H1 (cell line): ENCODE measurements around the gene DNMT3B. TPM values are rescaled to one million over a fixed set of nuclear protein-coding genes. Genes with fewer than 3 reads are reported as not detected.

Experiments
- CTCF ChIA-PET: fragments of 300-600 bp; sonication (Branson Sonifier 250); formaldehyde crosslinking; loops from one replicate; lab custom pipeline; 2021; ENCODE audit not compliant: partially characterized antibody; lab: Charles Lee
- POLR2A ChIA-PET: fragments of 300-600 bp; sonication (Branson Sonifier 250); formaldehyde crosslinking; loops from one replicate; lab custom pipeline; 2021; ENCODE audit warnings: inconsistent platforms; ENCODE audit not compliant: partially characterized antibody; lab: Charles Lee
- DNase-seq, 2 experiments: peaks; one replicate each; pipeline versions ENCODE4 v3.0.0 to v3.0.0-alpha.2; 2010 to 2022; ENCODE audit warnings: low spot score in 2 of 2, low read depth in 1 of 2, mixed read lengths in 1 of 2
- FAIRE-seq: peaks from 2 replicates; lab custom pipeline; 2011; peaks lifted over from hg19 to GRCh38; lab: Jason Lieb, UNC
- H2AFZ ChIP-seq: 2 replicates; pipeline ENCODE4 v1.8.1; 2012; ENCODE audit warnings: low read length, inconsistent platforms
- H2AK5ac ChIP-seq: 2 replicates; pipeline ENCODE4 v1.6.1; 2013; ENCODE audit warnings: low read depth, low read length
- H2BK120ac ChIP-seq: replicated peaks from 2 replicates; pipeline ENCODE3; 2013; ENCODE audit warnings: low read depth, low read length, inconsistent platforms
- H2BK12ac ChIP-seq: 2 replicates; pipeline ENCODE4 v1.6.1; 2013; ENCODE audit warnings: low read depth, low read length
- H2BK15ac ChIP-seq: 2 replicates; pipeline ENCODE4 v1.6.1; 2013; ENCODE audit warnings: low read length
- H2BK20ac ChIP-seq: 2 replicates; pipeline ENCODE4 v1.6.1; 2013; ENCODE audit warnings: low read length
- H2BK5ac ChIP-seq: 2 replicates; pipeline ENCODE4 v1.6.1; 2013; ENCODE audit warnings: low read depth, low read length
- H3K14ac ChIP-seq: 2 replicates; pipeline ENCODE4 v1.6.1; 2013; ENCODE audit warnings: inconsistent platforms; ENCODE audit not compliant: insufficient read length
- H3K18ac ChIP-seq: 2 replicates; pipeline ENCODE4 v1.6.1; 2013; ENCODE audit warnings: low read length; ENCODE audit errors: extremely low read depth
- H3K23ac ChIP-seq: 2 replicates; pipeline ENCODE4 v1.6.1; 2013; ENCODE audit warnings: inconsistent platforms; ENCODE audit not compliant: insufficient read length
- H3K23me2 ChIP-seq: 2 replicates; pipeline ENCODE4 v1.6.1; 2013; ENCODE audit warnings: low read depth, low read length
- H3K27ac ChIP-seq: 2 replicates; pipeline ENCODE4 v1.6.1; 2011; ENCODE audit warnings: low read depth, low read length, inconsistent platforms
- H3K27me3 ChIP-seq, 4 experiments: replicated peaks in 1 of 4; 1 replicate in 1 of 4; 2 replicates in 3 of 4; pipeline versions ENCODE4 v1.6.1 to v1.8.1; 2011 to 2013; ENCODE audit warnings: low read length in 3 of 4, mild to moderate bottlenecking in 3 of 4, inconsistent platforms in 2 of 4, mixed read lengths in 2 of 4, moderate library complexity in 1 of 4; ENCODE audit not compliant: control insufficient read depth in 3 of 4, insufficient read depth in 3 of 4; ENCODE audit errors: extremely low read depth in 1 of 4
- H3K36me3 ChIP-seq, 4 experiments: 2 replicates each; pipeline versions ENCODE4 v1.6.1 to v1.8.1; 2011 to 2013; ENCODE audit warnings: mild to moderate bottlenecking in 4 of 4, low read length in 3 of 4, moderate library complexity in 2 of 4, control low read depth in 1 of 4, inconsistent platforms in 1 of 4; ENCODE audit not compliant: insufficient read depth in 4 of 4, control insufficient read depth in 2 of 4
- H3K4ac ChIP-seq: replicated peaks from 2 replicates; pipeline ENCODE3; 2013; ENCODE audit warnings: low read length, low read depth, mixed read lengths, inconsistent platforms; ENCODE audit not compliant: insufficient read length
- H3K4me1 ChIP-seq, 4 experiments: replicated peaks in 1 of 4; 1 replicate in 1 of 4; 2 replicates in 3 of 4; pipeline versions ENCODE4 v1.6.1 to v1.8.1; 2011 to 2013; ENCODE audit warnings: low read length in 3 of 4, inconsistent platforms in 2 of 4, mixed read lengths in 1 of 4; ENCODE audit not compliant: insufficient read depth in 4 of 4, control insufficient read depth in 3 of 4
- H3K4me2 ChIP-seq, 2 experiments: 2 replicates each; pipeline versions ENCODE4 v1.6.1 to v1.8.1; 2011 to 2013; ENCODE audit warnings: low read depth in 2 of 2, low read length in 2 of 2, control low read depth in 1 of 2, inconsistent platforms in 1 of 2, mild to moderate bottlenecking in 1 of 2; ENCODE audit not compliant: insufficient read depth in 1 of 2
- H3K4me3 ChIP-seq, 4 experiments: fragments of 200-600, 300-600 bp in 1 of 4; sonication (generic), shearing (Covaris generic), sonication (Bioruptor Twin) in 1 of 4; 2 replicates each; pipeline versions ENCODE4 v1.5.1 to v1.8.1; 2011 to 2016; ENCODE audit warnings: low read length in 4 of 4, low read depth in 3 of 4, control low read depth in 2 of 4, inconsistent platforms in 2 of 4, mild to moderate bottlenecking in 2 of 4, mixed read lengths in 1 of 4, moderate library complexity in 1 of 4; ENCODE audit not compliant: insufficient read depth in 2 of 4; ENCODE audit errors: extremely low read depth in 1 of 4
- H3K56ac ChIP-seq: replicated peaks from 2 replicates; pipeline ENCODE3; 2013; ENCODE audit warnings: low read depth, mild to moderate bottlenecking, mixed read lengths, low read length, inconsistent platforms; ENCODE audit not compliant: insufficient read length
- H3K79me1 ChIP-seq: 2 replicates; pipeline ENCODE4 v1.6.1; 2013; ENCODE audit warnings: low read depth, low read length, control low read depth
- H3K79me2 ChIP-seq, 2 experiments: 2 replicates each; pipeline versions ENCODE4 v1.6.1 to v1.8.1; 2012 to 2013; ENCODE audit warnings: low read length in 2 of 2, mild to moderate bottlenecking in 2 of 2, inconsistent platforms in 1 of 2; ENCODE audit not compliant: insufficient read depth in 2 of 2, control insufficient read depth in 1 of 2
- H3K9ac ChIP-seq, 4 experiments: replicated peaks in 1 of 4; 1 replicate in 1 of 4; 2 replicates in 3 of 4; pipeline versions ENCODE4 v1.6.1 to v1.8.1; 2011 to 2013; ENCODE audit warnings: low read depth in 3 of 4, low read length in 3 of 4, control low read depth in 2 of 4, mild to moderate bottlenecking in 2 of 4, moderate library complexity in 2 of 4, inconsistent platforms in 1 of 4; ENCODE audit errors: extremely low read depth in 1 of 4
- H3K9me3 ChIP-seq, 2 experiments: 2 replicates each; pipeline versions ENCODE4 v1.6.1 to v1.8.1; 2012 to 2013; ENCODE audit warnings: mild to moderate bottlenecking in 2 of 2, moderate library complexity in 2 of 2, control low read depth in 1 of 2, inconsistent platforms in 1 of 2, low read depth in 1 of 2, low read length in 1 of 2, mixed read lengths in 1 of 2; ENCODE audit not compliant: insufficient read depth in 2 of 2
- H4K20me1 ChIP-seq, 2 experiments: replicated peaks in 1 of 2; 2 replicates each; pipeline versions ENCODE3 to v1.8.1; 2011 to 2013; ENCODE audit warnings: inconsistent platforms in 2 of 2, low read length in 2 of 2, mild to moderate bottlenecking in 1 of 2; ENCODE audit not compliant: insufficient read depth in 2 of 2, control insufficient read depth in 1 of 2
- H4K5ac ChIP-seq: 2 replicates; pipeline ENCODE4 v1.6.1; 2013; ENCODE audit warnings: low read length, low read depth, mixed read lengths, inconsistent platforms; ENCODE audit not compliant: insufficient read length
- H4K8ac ChIP-seq: 2 replicates; pipeline ENCODE4 v1.8.0; 2013; ENCODE audit warnings: mild to moderate bottlenecking, moderate library complexity, low read length, inconsistent platforms; ENCODE audit not compliant: insufficient read depth; ENCODE audit errors: extremely low read depth
- H4K91ac ChIP-seq: replicated peaks from 2 replicates; pipeline ENCODE3; 2013; ENCODE audit warnings: low read length, mixed read lengths, inconsistent platforms; ENCODE audit not compliant: insufficient read length
- ATF3 ChIP-seq: IDR thresholded peaks from 2 replicates; pipeline ENCODE4 v1.6.1; 2011; ENCODE audit warnings: low read depth, mild to moderate bottlenecking, low read length; ENCODE audit not compliant: insufficient read depth
- CHD1 ChIP-seq: IDR thresholded peaks from 2 replicates; pipeline ENCODE4 v1.6.1; 2012; ENCODE audit warnings: low read depth, low read length, improper control_type of control experiment
- GABPA ChIP-seq: IDR thresholded peaks from 2 replicates; pipeline ENCODE4 v1.6.1; 2011; ENCODE audit warnings: mild to moderate bottlenecking, low read length, moderate library complexity, borderline replicate concordance; ENCODE audit not compliant: insufficient read depth
- HDAC2 ChIP-seq, 2 experiments: fragments of 300-600 bp in 1 of 2; sonication (generic) in 1 of 2; IDR thresholded peaks; 2 replicates each; pipeline ENCODE4 v1.6.1; 2011 to 2012; ENCODE audit warnings: low read depth in 2 of 2, low read length in 2 of 2, mild to moderate bottlenecking in 2 of 2, moderate library complexity in 2 of 2, borderline replicate concordance in 1 of 2, inconsistent platforms in 1 of 2
- POLR2A ChIP-seq, 2 experiments: IDR thresholded peaks; 1 replicate in 1 of 2; 2 replicates in 1 of 2; pipeline ENCODE4 v1.6.1; 2011; ENCODE audit warnings: low read depth in 2 of 2, low read length in 2 of 2, mild to moderate bottlenecking in 2 of 2; ENCODE audit errors: control extremely low read depth in 1 of 2
- SAP30 ChIP-seq: fragments of 300-600 bp; sonication (generic); IDR thresholded peaks from 2 replicates; pipeline ENCODE4 v1.7.1; 2012; ENCODE audit warnings: low read length, moderate library complexity, mild to moderate bottlenecking, inconsistent platforms; ENCODE audit not compliant: insufficient read depth, insufficient replicate concordance
- SIN3A ChIP-seq, 2 experiments: IDR thresholded peaks in 1 of 2; conservative IDR thresholded peaks in 1 of 2; 2 replicates each; pipeline ENCODE4 v1.6.1; 2011 to 2012; ENCODE audit warnings: low read length in 2 of 2, improper control_type of control experiment in 1 of 2, low read depth in 1 of 2, mild to moderate bottlenecking in 1 of 2
- TAF1 ChIP-seq: IDR thresholded peaks from 2 replicates; pipeline ENCODE4 v1.6.1; 2011; ENCODE audit warnings: mild to moderate bottlenecking, low read depth, low read length
- TAF7 ChIP-seq: optimal IDR thresholded peaks from 2 replicates; pipeline ENCODE3; 2011; ENCODE audit warnings: low read depth, mild to moderate bottlenecking, inconsistent platforms, low read length, moderate library complexity, borderline replicate concordance
- WGBS, 2 experiments: shearing (Covaris generic) in 1 of 2; methylation state at CpG; one replicate each; pipeline versions ENCODE4 v1.1.6 to v1.1.7; 2013 to 2015; ENCODE audit warnings: low lambda C conversion rate in 2 of 2, mixed read lengths in 2 of 2, inconsistent platforms in 1 of 2, low coverage in 1 of 2, missing lambda C conversion rate in 1 of 2; ENCODE audit not compliant: insufficient replicate concordance in 2 of 2, insufficient coverage in 1 of 2, insufficient read length in 1 of 2; ENCODE audit errors: extremely low coverage in 1 of 2, missing lambda C conversion rate in 1 of 2; 5-methylcytosine and 5-hydroxymethylcytosine counted together
- polyA plus RNA-seq, 7 experiments: library from polyadenylated mRNA; depleted of rRNA in 3 of 7; stranded (reverse) in 5 of 7; unstranded in 2 of 7; fragments of >200 nt in 5 of 7; fragments of 200-250 nt in 2 of 7; gene quantifications; 1 replicate in 5 of 7; 2 replicates in 1 of 7; 4 replicates in 1 of 7; pipeline versions ENCODE4 v1.2.1 to v1.2.3, GENCODE V29; 2011 to 2013; ENCODE audit warnings: missing spikeins in 2 of 7, mixed read lengths in 2 of 7
- total RNA-seq: library from RNA; stranded (reverse); fragmentation: NEBNext Ultra II Directional; extraction: Animal tissue kit (Norgen Biotek cat#: 25700); gene quantifications from 2 replicates; pipeline ENCODE4 v1.2.1, GENCODE V29; 2021

DNMT3B gene
- total and polyA plus RNA-seq, 2 of the 8 experiments (the other 6 are each of a cell fraction or from before 2014, with no cell fraction given): 433 to 1,016 TPM

- no peak overlapping the region for H2BK20ac ChIP-seq
- peaks cover 14 to 23% (median 17%) of the 10 kb centered on the region in 4 experiments for H3K4me1 ChIP-seq
- peaks cover 56 to 78% of the 10 kb centered on the region in 2 experiments for H3K79me2 ChIP-seq
- H2BK15ac ChIP-seq: no peak overlapping the region
- H3K4ac ChIP-seq: peak overlapping the region; percentile 61
- H4K91ac ChIP-seq: peak overlapping the region; percentile 22
- peak overlapping the region; percentile 86 for H2BK5ac ChIP-seq
- ChIA-PET CTCF (interaction anchor here (0.8 to 3.4 kb wide), 15 partner anchors 10 to 109 kb away, joined by 3 to 29 read pairs (median 3); partner anchors contain the start of genes C20orf203 and COMMD7), POLR2A (interaction anchor here (0.7 to 14.6 kb wide), 33 partner anchors 8 to 304 kb away, joined by 3 to 239 read pairs (median 7); partner anchors contain the start of genes C20orf203 and COMMD7)
- H3K4me3 ChIP-seq: peak overlapping the region; percentile 92 to 100 (median 96)
- H3K36me3 ChIP-seq: peaks cover 3 to 55% (median 12%) of the 10 kb centered on the region in 4 experiments; a peak in 6 of 8 replicates
- TF ChIP-seq GABPA (no peak), ATF3 (no peak), POLR2A (IDR thresholded peaks at IDR 0.05; ENCODE audit: control extremely low read depth in 1 of 2, low read depth in 2 of 2, low read length in 2 of 2) (0 out of 3 replicates have a peak, but pooled peaks of 1 of the 2 experiments have one; percentile 41), TAF7 (peak; percentile 7), CHD1 (no peak), HDAC2 (IDR thresholded peaks at IDR 0.05; ENCODE audit: borderline replicate concordance in 1 of 2, low read depth in 2 of 2, low read length in 2 of 2) (peak in 1 of 2 experiments; percentile 63; a peak in 1 of 4 replicates), TAF1 (0 out of 2 replicates have a peak, but pooled peaks have one; percentile 8), SAP30 (peak; percentile 88), SIN3A (conservative IDR thresholded peaks at IDR 0.05 in 1 of 2, IDR thresholded peaks at IDR 0.05 in 1 of 2; ENCODE audit: low read depth in 1 of 2, low read length in 2 of 2) (0 out of 4 replicates have a peak, but pooled peaks of 1 of the 2 experiments have one; percentile 8)
- FAIRE-seq (no peak), DNase-seq (no peak)
- WGBS, 2 experiments: 1% methylated on average over 40 of the region's 40 CpGs; no CpG with 5 or more reads in 1 of the 2 experiments
- H3K18ac ChIP-seq: peak overlapping the region; percentile 94
- peak overlapping the region; percentile 62 for H3K27ac ChIP-seq
- H2BK120ac ChIP-seq: no peak overlapping the region
- H2AK5ac ChIP-seq: no peak overlapping the region
- peak overlapping the region; percentile 65 to 99 for H3K4me2 ChIP-seq
- no peak overlapping the region for H3K23ac ChIP-seq
- peak overlapping the region; percentile 76 for H4K5ac ChIP-seq
- no peaks in the 10 kb centered on the region; the same call in 1 of the 2 replicates for H3K79me1 ChIP-seq
- no peak overlapping the region for H2AFZ ChIP-seq
- no peak overlapping the region for H3K14ac ChIP-seq
- H4K20me1 ChIP-seq: peaks cover 31 to 36% of the 10 kb centered on the region in 2 experiments
- H3K9ac ChIP-seq: peak overlapping the region; percentile 72 to 90 (median 82)
- H3K9me3 ChIP-seq: no peaks in the 10 kb centered on the region
- H3K56ac ChIP-seq: peak overlapping the region; percentile 97
- H3K27me3 ChIP-seq: no peaks in the 10 kb centered on the region
- H4K8ac ChIP-seq: peak overlapping the region; percentile 19; the same call in 1 of the 2 replicates
- peaks cover 14% of the 10 kb centered on the region for H3K23me2 ChIP-seq
- peak overlapping the region; percentile 60; the same call in 1 of the 2 replicates for H2BK12ac ChIP-seq
Measured at GRCh38 chr20:32763202-32764004, 1.2 kb downstream of the DNMT3B start.
